Neural progenitor cell (in vitro differentiated cells): ENCODE measurements around the gene MSGN1. TPM values are rescaled to one million over a fixed set of nuclear protein-coding genes. Genes with fewer than 3 reads are reported as not detected.
A peak's percentile ranks its signal among the peaks of the same experiment; 100 is the strongest.

Experiments
- DNase-seq: peaks from one replicate; pipeline ENCODE4 v3.0.0-alpha.2; 2016; ENCODE audit warnings: low spot score
- H2AFZ ChIP-seq: fragments of 200-600 bp; sonication (generic); replicated peaks from 2 replicates; pipeline ENCODE4 v1.6.1; 2016; ENCODE audit warnings: antibody characterized with exemption
- H3F3A ChIP-seq: fragments of 200-600 bp; sonication (generic); 2 replicates; pipeline ENCODE4 v1.6.1; 2016; ENCODE audit warnings: antibody characterized with exemption, low read depth
- H3K27ac ChIP-seq: fragments of 200-600 bp; sonication (generic); 2 replicates; pipeline ENCODE4 v1.5.1; 2016; ENCODE audit warnings: mild to moderate bottlenecking
- H3K27me3 ChIP-seq: fragments of 200-600 bp; sonication (generic); 2 replicates; pipeline ENCODE4 v1.6.1; 2016; ENCODE audit warnings: mild to moderate bottlenecking, moderate library complexity
- H3K36me3 ChIP-seq: fragments of 200-600 bp; sonication (generic); 2 replicates; pipeline ENCODE4 v1.5.1; 2016
- H3K4me1 ChIP-seq: fragments of 200-600 bp; sonication (generic); 2 replicates; pipeline ENCODE4 v1.6.1; 2016; ENCODE audit warnings: mixed run types
- H3K4me2 ChIP-seq: fragments of 200-600 bp; sonication (generic); 2 replicates; pipeline ENCODE4 v1.6.1; 2016
- H3K4me3 ChIP-seq: fragments of 200-600 bp; sonication (generic); 2 replicates; pipeline ENCODE4 v1.5.1; 2016
- H3K79me2 ChIP-seq: fragments of 200-600 bp; sonication (generic); 2 replicates; pipeline ENCODE4 v1.6.1; 2016; ENCODE audit warnings: low read depth
- H3K9ac ChIP-seq: fragments of 200-600 bp; sonication (generic); 2 replicates; pipeline ENCODE4 v1.6.1; 2016
- H3K9me3 ChIP-seq: fragments of 200-600 bp; sonication (generic); 2 replicates; pipeline ENCODE4 v1.5.1; 2016; ENCODE audit warnings: low read depth
- H4K20me1 ChIP-seq: fragments of 200-600 bp; sonication (generic); 2 replicates; pipeline ENCODE4 v1.6.1; 2016; ENCODE audit warnings: low read depth
- H3K27ac Mint-ChIP-seq: 3 replicates; pipeline ENCODE4 v1.8.0; 2021; ENCODE audit warnings: mixed read lengths
- H3K27me3 Mint-ChIP-seq: 2 replicates; pipeline ENCODE4 v1.8.0; 2022; ENCODE audit warnings: low read depth, mild to moderate bottlenecking, inconsistent platforms, moderate library complexity, mixed read lengths; ENCODE audit not compliant: insufficient read depth
- H3K36me3 Mint-ChIP-seq: 3 replicates; pipeline ENCODE4 v1.8.0; 2021; ENCODE audit warnings: mixed read lengths
- H3K4me1 Mint-ChIP-seq: 3 replicates; pipeline ENCODE4 v1.8.0; 2021; ENCODE audit warnings: mixed read lengths
- H3K4me3 Mint-ChIP-seq: 3 replicates; pipeline ENCODE4 v1.8.0; 2021; ENCODE audit warnings: mild to moderate bottlenecking, moderate library complexity, mixed read lengths
- H3K9me3 Mint-ChIP-seq: 3 replicates; pipeline ENCODE4 v1.8.0; 2020; ENCODE audit warnings: mixed read lengths
- EZH2 ChIP-seq: fragments of 200-600 bp; sonication (generic); IDR thresholded peaks from 2 replicates; pipeline ENCODE4 v1.6.1; 2017; ENCODE audit warnings: antibody characterized with exemption, mild to moderate bottlenecking, moderate library complexity
- EZH2phosphoT487 ChIP-seq: fragments of 200-600 bp; sonication (generic); IDR thresholded peaks from 2 replicates; pipeline ENCODE4 v1.6.1; 2017; ENCODE audit warnings: antibody characterized with exemption
- total RNA-seq: library from RNA; depleted of rRNA; stranded (reverse); fragments of >200 nt; gene quantifications from 2 replicates; pipeline ENCODE4 v1.2.3, GENCODE V29; 2015; ENCODE audit warnings: low replicate concordance
- TF ChIP-seq, protein P1 (sequence below): fragments of 200-600 bp; sonication (generic); IDR thresholded peaks from 2 replicates; pipeline ENCODE4 v1.5.1; 2017; ENCODE audit warnings: antibody characterized with exemption, mild to moderate bottlenecking

Gene MSGN1
- total RNA-seq, 1 donor from 2014 or later, result not detected

DNA sequence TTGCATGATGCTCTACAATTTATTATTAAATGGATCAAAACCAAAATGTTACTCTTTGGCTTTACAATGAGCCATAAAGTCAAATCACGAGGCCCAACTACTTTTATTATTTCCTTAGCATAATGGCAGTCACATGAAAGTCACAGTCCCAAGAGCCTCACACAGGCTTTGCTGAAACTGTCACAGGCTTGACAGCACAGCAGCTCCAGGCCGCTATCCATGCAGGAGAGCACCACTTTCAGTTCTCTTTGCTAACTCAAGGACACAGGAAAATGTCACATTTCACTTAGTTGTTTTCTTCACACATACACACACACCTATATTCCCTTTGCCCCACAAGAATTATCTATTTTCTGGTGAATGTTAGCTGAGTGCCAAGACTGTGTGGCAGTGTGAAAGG, 11.1 kb upstream of the MSGN1 start:
- H3K27me3 Mint-ChIP-seq, result peaks cover 3% of the 10 kb centered on the region
- Histone ChIP-seq H2AFZ (no peak overlapping the region), H3K4me2 (no peak overlapping the region), H3K79me2 (no peaks in the 10 kb centered on the region), H3K9me3 (no peaks in the 10 kb centered on the region), H3K9ac (no peak overlapping the region), H3F3A (no peaks in the 10 kb centered on the region), H4K20me1 (no peaks in the 10 kb centered on the region), H3K4me3 (no peak overlapping the region), H3K27me3 (no peaks in the 10 kb centered on the region), H3K36me3 (no peaks in the 10 kb centered on the region), H3K4me1 (no peaks in the 10 kb centered on the region), H3K27ac (no peak overlapping the region)
- peaks cover 6% of the 10 kb centered on the region for H3K4me1 Mint-ChIP-seq
- TF ChIP-seq, protein P1, sequence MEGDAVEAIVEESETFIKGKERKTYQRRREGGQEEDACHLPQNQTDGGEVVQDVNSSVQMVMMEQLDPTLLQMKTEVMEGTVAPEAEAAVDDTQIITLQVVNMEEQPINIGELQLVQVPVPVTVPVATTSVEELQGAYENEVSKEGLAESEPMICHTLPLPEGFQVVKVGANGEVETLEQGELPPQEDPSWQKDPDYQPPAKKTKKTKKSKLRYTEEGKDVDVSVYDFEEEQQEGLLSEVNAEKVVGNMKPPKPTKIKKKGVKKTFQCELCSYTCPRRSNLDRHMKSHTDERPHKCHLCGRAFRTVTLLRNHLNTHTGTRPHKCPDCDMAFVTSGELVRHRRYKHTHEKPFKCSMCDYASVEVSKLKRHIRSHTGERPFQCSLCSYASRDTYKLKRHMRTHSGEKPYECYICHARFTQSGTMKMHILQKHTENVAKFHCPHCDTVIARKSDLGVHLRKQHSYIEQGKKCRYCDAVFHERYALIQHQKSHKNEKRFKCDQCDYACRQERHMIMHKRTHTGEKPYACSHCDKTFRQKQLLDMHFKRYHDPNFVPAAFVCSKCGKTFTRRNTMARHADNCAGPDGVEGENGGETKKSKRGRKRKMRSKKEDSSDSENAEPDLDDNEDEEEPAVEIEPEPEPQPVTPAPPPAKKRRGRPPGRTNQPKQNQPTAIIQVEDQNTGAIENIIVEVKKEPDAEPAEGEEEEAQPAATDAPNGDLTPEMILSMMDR, result no peak
- TF ChIP-seq EZH2phosphoT487 (no peak), EZH2 (no peak)
- no peak overlapping the region for H3K27ac Mint-ChIP-seq
- no peak for DNase-seq
- peak overlapping the region; percentile 56 for H3K4me3 Mint-ChIP-seq
- H3K9me3 Mint-ChIP-seq, result no peaks in the 10 kb centered on the region
- no peaks in the 10 kb centered on the region for H3K36me3 Mint-ChIP-seq

DNA sequence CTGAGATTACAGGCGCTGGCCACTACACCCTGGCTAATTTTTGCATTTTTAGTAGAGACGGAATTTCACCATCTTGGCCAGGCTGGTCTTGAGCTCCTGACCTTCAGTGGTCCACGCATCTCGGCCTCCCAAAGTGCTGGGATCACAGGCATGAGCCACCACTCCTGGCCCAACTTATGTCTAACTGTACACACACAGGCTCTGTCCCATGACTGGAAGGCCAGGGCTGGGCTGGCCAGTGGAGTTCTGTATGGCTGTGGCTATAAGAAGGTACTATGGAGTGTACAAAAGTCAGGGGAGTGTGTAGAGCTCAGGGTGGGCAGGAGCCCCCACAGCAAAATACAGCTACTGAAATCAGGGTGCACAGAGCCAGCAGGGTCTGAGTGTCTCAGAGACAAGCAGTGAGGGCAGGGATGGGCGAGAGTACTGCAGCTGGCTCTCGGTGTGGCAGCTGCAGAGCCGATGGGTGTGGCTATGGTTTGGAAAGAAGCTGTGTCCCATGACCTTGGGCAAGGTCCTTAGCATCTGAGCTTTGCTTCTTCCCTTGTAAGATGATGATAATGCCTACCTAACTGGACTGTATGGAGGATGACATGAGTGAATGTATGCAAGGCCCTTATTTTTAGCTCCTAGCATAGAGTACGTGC, 10.4 kb upstream of the MSGN1 start:
- Histone ChIP-seq H3K27me3 (no peaks in the 10 kb centered on the region), H3K4me1 (no peaks in the 10 kb centered on the region), H3K9ac (no peak overlapping the region), H3K36me3 (no peaks in the 10 kb centered on the region), H3K27ac (no peak overlapping the region), H4K20me1 (no peaks in the 10 kb centered on the region), H3K9me3 (no peaks in the 10 kb centered on the region), H2AFZ (no peak overlapping the region), H3F3A (no peaks in the 10 kb centered on the region), H3K4me3 (no peak overlapping the region), H3K79me2 (no peaks in the 10 kb centered on the region), H3K4me2 (no peak overlapping the region)
- TF ChIP-seq EZH2 (no peak), EZH2phosphoT487 (no peak)
- TF ChIP-seq, protein P1, result no peak
- no peak for DNase-seq
- Mint-ChIP-seq H3K36me3 (no peaks in the 10 kb centered on the region), H3K9me3 (no peaks in the 10 kb centered on the region), H3K27ac (no peak overlapping the region), H3K4me1 (peaks cover under 1% of the 10 kb centered on the region), H3K4me3 (no peak overlapping the region), H3K27me3 (peaks cover 3% of the 10 kb centered on the region)

DNA sequence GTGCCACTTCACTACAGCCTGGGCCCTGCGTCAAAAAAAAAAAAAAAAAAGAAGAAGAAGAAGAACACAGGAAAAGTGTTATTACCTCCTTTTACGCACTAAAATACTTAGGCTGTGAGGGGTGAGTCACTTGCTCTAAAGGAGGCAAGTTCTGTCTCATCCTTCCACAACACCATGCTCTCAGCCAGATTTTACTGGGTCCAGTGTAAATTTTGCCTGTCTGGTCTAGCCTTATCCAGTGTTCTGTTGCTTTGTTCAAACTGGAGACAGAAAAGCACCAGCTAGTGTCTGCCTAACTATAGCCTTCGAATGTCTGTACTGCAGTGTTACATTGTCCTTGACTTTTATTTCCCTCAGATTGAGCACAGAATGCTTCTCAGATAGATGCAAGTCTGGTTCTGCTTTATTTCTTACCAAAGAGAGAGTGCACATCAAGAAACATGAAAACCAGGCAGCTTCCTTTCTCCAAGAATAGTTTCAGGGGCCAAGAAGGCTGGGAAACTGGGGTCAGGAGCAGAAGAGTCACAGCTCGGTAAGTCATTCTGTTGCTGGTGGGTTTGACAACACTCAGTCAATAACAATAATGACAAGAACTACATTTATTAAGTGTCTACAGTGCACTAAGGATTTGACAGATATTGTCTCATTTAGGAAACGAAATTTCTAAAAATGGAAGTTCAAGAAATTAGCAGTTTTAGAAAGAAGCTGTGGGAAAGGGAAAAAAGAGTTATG, 3.1 kb upstream of the MSGN1 start:
- no peak overlapping the region for H2AFZ ChIP-seq
- DNase-seq, result no peak
- H3K36me3 ChIP-seq, result no peaks in the 10 kb centered on the region
- no peak overlapping the region for H3K9ac ChIP-seq
- H3K9me3 Mint-ChIP-seq, result no peaks in the 10 kb centered on the region
- H3K4me2 ChIP-seq, result no peak overlapping the region
- H3K27ac Mint-ChIP-seq, result no peak overlapping the region
- H3K4me1 Mint-ChIP-seq, result peaks cover 8% of the 10 kb centered on the region
- H3K27me3 Mint-ChIP-seq, result peaks cover 2% of the 10 kb centered on the region
- peaks cover 37% of the 10 kb centered on the region for H3K4me1 ChIP-seq
- H4K20me1 ChIP-seq, result no peaks in the 10 kb centered on the region
- H3K27me3 ChIP-seq, result no peaks in the 10 kb centered on the region
- TF ChIP-seq EZH2phosphoT487, result no peak
- no peaks in the 10 kb centered on the region for H3K9me3 ChIP-seq
- no peak overlapping the region for H3K4me3 ChIP-seq
- H3K79me2 ChIP-seq, result no peaks in the 10 kb centered on the region
- H3F3A ChIP-seq, result no peaks in the 10 kb centered on the region
- H3K27ac ChIP-seq, result no peak overlapping the region
- no peak overlapping the region for H3K4me3 Mint-ChIP-seq
- H3K36me3 Mint-ChIP-seq, result no peaks in the 10 kb centered on the region
